Adrenal gland (tissue), 12 donors: ENCODE data around the gene MAP7. TPM values are rescaled to one million over a fixed set of nuclear protein-coding genes. Genes with fewer than 3 reads are reported as not detected.

Experiments used
- DNase-seq, 7 donors: peaks; one replicate each; pipeline ENCODE4 v3.0.0-alpha.2; 2019 to 2020
- H3K27ac ChIP-seq, 5 donors: fragments of 200-600 bp; sonication (generic) in 4 of 5; 1 replicate in 3 of 5; 2 replicates in 2 of 5; pipeline versions ENCODE4 v1.5.1 to v1.8.0; 2016 to 2020; ENCODE audit warnings: mild to moderate bottlenecking in 1 of 5
- H3K27me3 ChIP-seq: fragments of 200-600 bp; 2 replicates; pipeline ENCODE4 v1.8.0; 2021
- H3K36me3 ChIP-seq, 2 donors: fragments of 200-600 bp; replicated peaks in 1 of 2; 1 replicate in 1 of 2; 2 replicates in 1 of 2; pipeline versions ENCODE4 v1.5.1 to v1.8.0; 2018 to 2022
- H3K4me1 ChIP-seq, 2 donors: fragments of 200-600 bp; replicated peaks in 1 of 2; 1 replicate in 1 of 2; 2 replicates in 1 of 2; pipeline versions ENCODE4 v1.5.1 to v1.8.0; 2018 to 2021
- H3K4me3 ChIP-seq, 4 donors: fragments of 200-600 bp; sonication (generic) in 3 of 4; one replicate each; pipeline ENCODE4 v1.5.1; 2016 to 2018
- H3K9me3 ChIP-seq, 3 donors: fragments of 200-600 bp; sonication (generic) in 1 of 3; replicated peaks in 1 of 3; 1 replicate in 2 of 3; 2 replicates in 1 of 3; pipeline versions ENCODE4 v1.5.1 to v1.8.0; 2016 to 2021
- CTCF ChIP-seq, 6 experiments: fragments of 450-650 bp in 4 of 6; fragments of 200-600 bp in 2 of 6; sonication (generic) in 1 of 6; IDR thresholded peaks; 1 replicate in 5 of 6; 2 replicates in 1 of 6; pipeline versions ENCODE4 v1.5.1 to v1.8.0; 2016 to 2021; ENCODE audit warnings: antibody characterized with exemption in 6 of 6, mild to moderate bottlenecking in 2 of 6, moderate library complexity in 1 of 6
- POLR2A ChIP-seq, 2 donors: fragments of 450-650 bp; IDR thresholded peaks; one replicate each; pipeline ENCODE4 v1.6.1; 2017; ENCODE audit warnings: antibody characterized with exemption in 2 of 2, mild to moderate bottlenecking in 2 of 2, moderate library complexity in 1 of 2
- WGBS, 4 donors: extraction: QIAGEN DNeasy Blood & Tissue Kit in 2 of 4; methylation state at CpG; one replicate each; pipeline versions ENCODE4 v1.1.5 to v1.1.7; 2013 to 2017; 5-methylcytosine and 5-hydroxymethylcytosine counted together
- intact Hi-C, 2 donors: fragments of 100-400 bp; cut with DNase I; formaldehyde crosslinking; loops; one replicate each; pipeline versions ENCODE4 v1.14.1 to v1.15.0; 2022 to 2023
- polyA plus RNA-seq, 3 donors: library from polyadenylated mRNA; stranded (reverse); fragments of 200-250 nt in 2 of 3; fragments of 350-450 nt in 1 of 3; fragmentation: Illumina TruSeq in 1 of 3; extraction: RNeasy Lipid Tissue Mini Kit (QIAGEN cat#74804) in 1 of 3; gene quantifications; one replicate each; pipeline ENCODE4 v1.2.3, GENCODE V29; 2013 to 2014
- total RNA-seq, 9 donors: library from RNA; depleted of rRNA in 4 of 9; stranded (reverse); fragments of >200 nt in 4 of 9; fragments of 120-200 nt in 1 of 9; fragmentation: NEBNext Ultra II Directional in 1 of 9; extraction: Animal tissue kit (Norgen Biotek cat#: 25700) in 1 of 9; gene quantifications; one replicate each; pipeline versions ENCODE4 v1.1.0 to v1.2.4, GENCODE V29; 2013 to 2023
- donor health status: healthy with polysubstance abuse.
- donor health status: Bipolar disorder and iron deficiency.
- donor health status: DM: yes; HTN: yes; CAD: no.
- donor health status: DM: no; HTN: no; CAD: no.
- donor health status: DM: no; HTN: no; CAD: no.
- donor health status: DM: yes; HTN: yes; CAD: no.

Gene MAP7
- total and polyA plus RNA-seq, 12 donors: 4.7 to 31.6 (median 11.3) TPM

DNA sequence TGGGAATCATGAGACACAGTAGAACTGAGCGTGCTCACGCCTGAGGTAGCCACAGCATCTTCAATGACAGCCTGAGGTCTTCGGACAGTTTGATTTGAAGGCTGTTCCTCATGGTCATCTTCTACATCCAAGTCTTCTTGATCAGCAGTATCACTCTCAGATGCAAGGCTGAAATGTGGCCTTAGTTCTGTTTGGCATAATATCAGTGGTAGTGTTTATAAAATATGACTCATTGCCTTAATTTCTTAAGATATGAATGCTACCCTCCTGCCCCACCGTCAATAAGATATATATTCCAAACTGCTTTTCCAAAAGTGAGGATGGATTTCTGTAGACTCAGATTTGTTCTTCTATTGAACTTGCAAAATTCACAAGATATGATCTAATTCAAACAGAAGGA lies 17.5 kb upstream of the MAP7 start:
- H3K27ac ChIP-seq: no peak overlapping the region
- H3K27me3 ChIP-seq: no peaks in the 10 kb centered on the region
- no peak for DNase-seq
- TF ChIP-seq POLR2A (IDR thresholded peaks at IDR 0.05) (no peak), CTCF (IDR thresholded peaks at IDR 0.05) (no peak)
- 68 to 76% (median 70%) methylated on average over 4 of the region's 4 CpGs for WGBS, 4 donors
- H3K36me3 ChIP-seq: peaks cover 0 to 30% of the 10 kb centered on the region in 2 donors
- H3K9me3 ChIP-seq: no peaks in the 10 kb centered on the region
- peaks cover 10 to 33% of the 10 kb centered on the region in 2 donors for H3K4me1 ChIP-seq
- H3K4me3 ChIP-seq: no peak overlapping the region
- intact Hi-C loops: loop anchor here in 1 of 2 donors (10.0 kb wide), 1 partner anchor 303 kb away; no protein-coding TSS in a partner anchor

DNA sequence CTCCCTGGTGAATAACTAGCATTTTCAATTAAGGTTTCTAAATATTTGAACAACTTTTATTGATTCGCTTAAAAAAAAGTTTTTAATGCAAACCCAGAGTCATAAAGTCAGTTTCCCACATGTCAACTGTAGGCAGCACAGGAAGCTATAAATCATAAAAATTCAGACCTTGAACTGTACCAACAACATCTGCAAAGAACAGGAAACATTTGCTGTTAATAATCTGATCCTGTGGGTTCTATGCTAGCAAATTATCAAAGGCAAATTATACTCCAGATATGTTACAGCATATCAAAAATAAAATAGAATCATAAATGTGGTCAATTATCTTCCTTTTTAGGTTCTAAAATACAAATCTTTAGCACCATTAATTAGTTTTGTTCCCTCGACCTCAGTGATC lies 16.6 kb upstream of the MAP7 start:
- no peaks in the 10 kb centered on the region for H3K27me3 ChIP-seq
- peaks cover 10 to 42% of the 10 kb centered on the region in 2 donors for H3K4me1 ChIP-seq
- no peak overlapping the region for H3K4me3 ChIP-seq
- no peak for TF ChIP-seq CTCF (IDR thresholded peaks at IDR 0.05)
- no peak for TF ChIP-seq POLR2A (IDR thresholded peaks at IDR 0.05)
- 50 to 61% (median 52%) methylated on average over 2 of the region's 2 CpGs for WGBS, 4 donors
- H3K27ac ChIP-seq: no peak overlapping the region
- DNase-seq: no peak
- intact Hi-C loops: loop anchor here in 1 of 2 donors (10.0 kb wide), 1 partner anchor 302 kb away; no protein-coding TSS in a partner anchor
- H3K36me3 ChIP-seq: peaks cover 0 to 33% of the 10 kb centered on the region in 2 donors
- no peaks in the 10 kb centered on the region for H3K9me3 ChIP-seq

- H3K4me3 ChIP-seq: no peak overlapping the region
- H3K36me3 ChIP-seq: peaks cover 0 to 39% of the 10 kb centered on the region in 2 donors
- no peaks in the 10 kb centered on the region for H3K27me3 ChIP-seq
- no peaks in the 10 kb centered on the region for H3K9me3 ChIP-seq
- no peak for DNase-seq
- no peak overlapping the region for H3K27ac ChIP-seq
- peaks cover 10 to 42% of the 10 kb centered on the region in 2 donors for H3K4me1 ChIP-seq
- no peak for TF ChIP-seq POLR2A (IDR thresholded peaks at IDR 0.05)
- TF ChIP-seq CTCF (IDR thresholded peaks at IDR 0.05): no peak
- 80 to 91% (median 86%) methylated on average over 6 of the region's 6 CpGs for WGBS, 4 donors
- intact Hi-C loops: loop anchor here in 1 of 2 donors (10.0 kb wide), 1 partner anchor 301 kb away; no protein-coding TSS in a partner anchor
These were observed 15.8 kb upstream of the MAP7 start for GRCh38 chr6:136566007-136566487.

GRCh38 chr6:136564180-136564579 lies 14.0 kb upstream of the MAP7 start:
- no peak overlapping the region for H3K27ac ChIP-seq
- no peak for TF ChIP-seq POLR2A (IDR thresholded peaks at IDR 0.05)
- TF ChIP-seq CTCF (IDR thresholded peaks at IDR 0.05): no peak
- H3K4me1 ChIP-seq: peaks cover 10 to 42% of the 10 kb centered on the region in 2 donors
- intact Hi-C loops: loop anchor here in 1 of 2 donors (10.0 kb wide), 1 partner anchor 299 kb away; no protein-coding TSS in a partner anchor
- H3K27me3 ChIP-seq: no peaks in the 10 kb centered on the region
- WGBS, 4 donors: 59 to 75% (median 66%) methylated on average over 1 of the region's 1 CpG
- DNase-seq: no peak
- peaks cover 0 to 57% of the 10 kb centered on the region in 2 donors for H3K36me3 ChIP-seq
- H3K4me3 ChIP-seq: no peak overlapping the region
- H3K9me3 ChIP-seq: no peaks in the 10 kb centered on the region
